Activated CD8-positive, alpha-beta memory T cell treated with anti-CD3 and anti-CD28 coated beads for 24 hours (primary cell): ENCODE data around the gene ANO3.

Experiments
- DNase-seq: peaks from one replicate; pipeline ENCODE4 v3.0.0-alpha.2; 2020

ANO3 gene

DNA sequence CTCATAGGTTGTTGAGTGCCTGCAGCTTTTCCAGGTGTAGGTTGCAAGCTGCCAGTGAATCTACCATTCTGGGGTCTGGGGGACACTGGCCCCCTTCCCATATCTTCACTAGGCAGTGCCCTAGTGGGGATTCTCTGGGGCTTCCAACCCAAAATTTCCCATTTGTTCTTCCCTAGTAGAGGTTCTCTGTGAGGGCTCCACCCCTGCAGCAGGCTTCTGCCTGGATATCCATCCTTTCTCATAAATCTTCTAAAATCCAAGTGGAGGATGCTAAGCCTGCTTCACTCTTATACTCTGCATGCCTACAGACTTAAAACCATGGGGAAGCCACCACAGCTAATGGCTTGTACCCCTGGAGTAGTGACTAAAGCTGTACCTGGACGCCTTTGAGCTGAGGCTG lies 33.4 kb downstream of the ANO3 start:
- no peak for DNase-seq

DNA sequence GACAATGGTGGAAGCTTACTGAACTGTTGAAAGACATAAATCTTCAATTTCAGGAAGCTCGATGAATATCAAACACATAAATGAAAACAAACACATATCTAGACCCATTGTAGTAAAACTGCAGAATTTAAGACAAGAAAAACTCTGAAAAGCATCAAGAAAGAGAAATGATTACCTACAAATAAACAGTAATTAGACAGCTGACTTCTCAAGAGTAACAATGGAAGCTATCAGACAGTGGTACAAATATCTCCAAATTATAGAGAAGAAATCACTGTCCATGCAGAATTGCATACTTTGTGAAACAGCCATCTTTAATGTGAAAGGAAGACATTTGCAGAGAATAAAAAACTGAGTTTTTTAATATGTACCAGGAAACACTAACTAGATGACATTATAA lies 45.7 kb downstream of the ANO3 start:
- no peak for DNase-seq

DNA sequence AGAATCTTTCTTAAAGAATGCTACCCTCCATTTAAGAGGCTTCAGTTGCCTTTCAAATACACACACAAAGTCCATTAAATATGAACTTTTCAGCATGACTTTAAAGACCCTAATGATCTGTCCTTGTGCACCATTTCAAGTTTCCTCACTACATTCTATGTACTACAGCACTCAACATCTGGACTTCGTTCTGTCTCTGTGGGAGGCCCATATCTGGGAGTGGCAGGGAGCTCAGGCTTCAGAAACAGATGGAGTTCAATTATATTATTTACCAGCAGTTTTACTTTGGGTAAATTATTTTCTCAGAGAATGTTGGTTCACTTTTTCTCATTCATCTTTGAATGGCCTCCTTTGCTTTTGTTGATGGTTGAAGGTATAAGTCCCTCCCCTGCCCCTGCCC lies 67.4 kb downstream of the ANO3 start:
- no peak for DNase-seq

DNA sequence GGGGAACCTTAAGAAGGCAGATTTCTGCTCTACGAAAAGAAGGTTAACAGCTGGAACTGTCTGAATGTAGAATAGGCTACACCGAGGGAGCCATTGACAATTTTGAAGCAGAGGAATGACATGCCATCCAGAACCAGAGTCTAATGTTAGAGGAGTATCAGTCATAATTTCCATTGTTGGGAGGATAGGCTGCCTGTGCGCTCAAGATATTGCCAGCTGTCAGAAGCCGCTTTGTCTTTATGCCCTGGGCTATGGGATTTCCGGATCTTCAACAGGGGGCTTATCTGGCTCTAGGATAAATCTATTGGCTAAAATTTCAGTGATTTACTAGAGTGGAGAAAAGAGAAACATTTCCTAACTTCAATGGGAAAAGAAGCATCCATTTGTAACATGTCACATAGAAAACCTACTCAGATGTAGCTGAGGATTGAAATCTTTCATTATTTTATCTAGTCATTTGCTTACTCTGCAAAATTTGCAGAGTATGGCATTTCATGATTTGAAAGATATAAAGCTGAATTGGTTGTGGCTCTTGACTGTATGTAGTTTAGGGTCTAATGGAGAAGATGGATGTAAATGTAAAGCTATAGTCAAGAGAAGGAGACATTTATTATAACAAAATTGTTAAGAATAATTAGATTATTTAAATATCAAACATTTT lies 78.9 kb downstream of the ANO3 start:
- DNase-seq: no peak

DNA sequence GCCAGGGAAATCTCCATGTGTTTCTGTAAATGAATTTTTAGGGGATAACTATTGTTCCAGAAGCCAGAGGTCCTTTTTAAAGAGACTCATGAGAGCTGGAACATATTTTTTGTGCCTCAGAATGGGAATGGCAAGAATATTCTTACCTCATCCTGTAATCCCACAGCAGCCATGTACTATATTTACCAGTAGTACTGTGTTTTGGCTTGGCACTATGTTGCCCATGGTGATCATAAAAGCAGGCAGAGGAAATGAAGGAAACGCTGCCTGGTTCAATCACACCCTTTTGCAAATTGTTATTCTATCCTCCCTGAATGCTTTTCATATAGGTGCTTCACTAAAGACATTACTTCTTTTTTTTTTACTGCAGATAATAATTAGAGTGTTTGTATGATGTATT lies 81.0 kb downstream of the ANO3 start:
- DNase-seq: no peak

DNA sequence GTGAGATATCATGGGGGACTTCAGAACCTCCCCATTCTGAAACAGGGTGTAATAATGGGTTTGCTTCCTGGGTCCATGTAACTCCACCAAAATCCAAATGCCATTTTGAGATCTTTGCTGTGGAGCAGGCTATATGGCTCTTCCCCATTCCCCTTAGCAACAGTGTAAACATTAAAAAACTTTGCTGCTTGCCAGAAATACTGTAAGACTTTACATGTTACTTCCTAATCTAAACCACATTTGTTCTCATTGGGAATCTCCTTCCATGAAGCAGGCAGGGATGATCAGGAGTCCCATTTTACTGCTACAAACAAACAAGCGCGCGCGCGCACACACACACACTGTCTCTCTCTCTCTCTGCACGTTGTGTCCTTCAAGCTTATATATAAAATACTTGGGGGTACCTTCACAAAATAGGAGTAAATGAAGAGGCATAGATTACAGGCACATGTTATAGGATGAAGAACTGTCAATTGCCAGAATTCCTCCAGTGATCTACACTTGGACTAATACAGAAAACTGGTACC lies 86.5 kb downstream of the ANO3 start:
- no peak for DNase-seq

DNA sequence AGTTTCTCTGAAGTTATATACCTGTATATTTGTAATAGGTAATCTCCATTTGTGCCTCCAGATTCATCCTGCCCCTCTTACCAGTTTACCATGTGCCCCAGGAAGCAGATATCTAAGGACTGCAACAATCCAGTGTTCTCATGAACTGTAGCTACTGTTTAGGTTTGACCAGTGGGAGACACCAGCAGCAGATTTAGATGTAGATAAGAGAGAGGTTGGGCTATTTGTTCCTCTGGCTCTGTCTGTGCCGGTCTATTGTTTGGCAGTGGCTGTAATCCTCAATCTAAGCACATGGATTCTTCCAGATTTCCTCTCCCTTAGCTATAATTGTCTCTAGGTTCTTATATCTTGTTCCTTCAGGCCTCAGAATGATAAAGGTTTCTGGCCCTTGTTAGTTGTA lies 88.4 kb downstream of the ANO3 start:
- no peak for DNase-seq

DNA sequence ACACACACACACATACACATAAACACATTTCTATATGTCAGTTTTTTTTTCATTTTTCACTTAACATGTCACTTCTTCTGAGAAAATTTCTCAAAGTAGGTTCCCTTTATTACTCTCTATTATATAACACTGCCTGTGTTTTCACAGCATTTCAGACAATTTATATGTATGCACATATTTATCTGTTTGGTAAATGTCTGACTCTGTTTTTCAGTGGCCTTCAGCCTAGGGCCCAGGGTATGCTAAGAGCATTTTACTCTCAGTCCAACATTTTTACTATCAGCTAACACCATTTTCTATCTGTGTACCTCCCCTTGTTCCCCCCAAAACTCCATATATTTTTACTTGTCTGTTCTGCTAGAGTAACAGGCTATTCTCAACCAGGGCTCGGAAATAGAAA lies 92.3 kb downstream of the ANO3 start:
- DNase-seq: no peak

DNA sequence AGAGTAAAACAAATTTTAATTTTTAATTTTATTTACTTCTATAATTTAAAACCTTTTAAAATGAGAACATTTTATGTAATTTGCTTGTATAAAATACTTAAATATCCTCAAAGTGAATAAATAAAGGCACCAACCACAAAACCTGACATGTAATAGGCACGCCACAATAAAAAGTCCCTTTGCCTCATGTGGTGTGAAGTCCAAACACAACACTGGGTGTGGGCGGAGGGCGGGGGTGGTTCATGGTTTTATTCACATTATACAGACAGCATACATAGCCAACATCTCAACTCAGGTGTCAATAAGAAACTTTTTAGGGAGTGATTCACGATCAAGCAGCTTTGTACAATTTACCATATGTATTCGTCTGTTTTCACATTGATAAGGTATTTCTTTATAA lies 107.9 kb downstream of the ANO3 start:
- DNase-seq: no peak

DNA sequence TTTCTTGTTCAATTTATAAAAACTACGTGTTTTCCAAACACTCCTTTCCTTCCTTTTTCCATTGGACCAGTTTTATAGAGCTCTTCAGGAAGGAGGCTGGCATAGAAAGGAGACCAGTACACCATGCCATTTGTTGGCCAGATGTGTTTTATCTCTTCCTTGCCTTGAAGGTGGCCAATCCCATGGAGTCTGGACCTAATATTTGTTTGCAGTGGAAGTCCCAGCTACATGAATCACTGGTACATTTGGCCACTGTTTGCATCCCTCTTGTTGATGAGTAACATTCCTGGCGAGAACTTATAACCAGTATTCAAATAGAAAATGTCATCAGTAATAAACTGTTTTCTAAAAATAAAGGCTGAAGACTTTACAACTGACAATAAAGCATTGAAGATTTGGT lies 110.2 kb downstream of the ANO3 start:
- DNase-seq: no peak

DNA sequence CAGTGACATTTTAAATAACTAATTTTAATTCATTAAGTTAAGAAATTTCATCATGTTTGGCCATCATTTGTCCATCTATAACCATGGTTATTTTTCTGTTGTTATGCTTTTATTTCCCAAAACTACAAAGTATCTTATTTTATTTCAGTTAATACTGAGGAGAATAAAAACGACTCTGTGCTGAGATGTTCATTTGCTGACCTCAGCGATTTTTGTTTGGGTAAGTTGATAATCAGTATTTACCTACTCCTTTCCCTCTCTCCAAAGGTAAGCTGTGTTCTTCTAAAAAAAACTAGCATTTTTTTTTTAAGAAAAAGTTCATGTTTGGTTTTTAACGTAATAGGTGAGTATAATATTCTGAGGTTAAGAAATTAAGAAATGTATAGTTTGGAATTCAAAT lies 111.7 kb downstream of the ANO3 start:
- DNase-seq: no peak

DNA sequence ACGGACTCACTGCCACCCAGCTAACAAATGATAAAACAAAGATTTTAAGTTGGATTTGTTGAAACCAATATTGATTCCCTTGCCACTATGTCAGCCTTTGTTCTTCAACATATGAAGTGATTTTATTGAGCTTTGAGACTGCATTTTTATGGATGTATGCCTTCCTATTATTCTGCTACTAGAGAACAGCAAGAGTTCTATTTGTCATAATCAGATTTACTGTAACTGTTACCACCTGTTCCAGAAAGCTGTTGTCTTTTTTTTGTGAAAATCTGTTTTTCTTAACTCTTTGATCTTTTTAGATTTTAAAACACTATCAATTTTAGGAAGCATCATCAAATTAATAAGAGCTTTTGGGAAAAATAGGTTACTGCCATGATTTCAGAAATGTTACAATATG lies 125.7 kb downstream of the ANO3 start:
- no peak for DNase-seq

DNA sequence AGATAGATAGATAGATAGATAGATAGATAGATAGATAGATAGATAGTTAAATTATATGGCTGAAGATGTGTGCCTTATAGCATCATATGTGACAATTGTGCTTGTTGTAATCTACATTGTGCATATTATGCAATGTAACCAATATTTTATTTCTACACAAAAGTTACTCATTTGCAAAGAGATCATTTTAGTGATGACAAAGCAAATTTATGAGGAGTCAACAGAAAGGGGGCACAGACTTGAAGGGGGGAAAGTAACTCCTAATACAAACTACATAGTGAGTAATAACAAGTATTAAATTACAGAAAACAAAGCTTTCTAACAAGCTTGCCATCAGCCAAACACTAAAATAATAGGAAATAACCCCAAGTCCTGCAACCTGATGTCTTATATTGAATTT lies 133.3 kb downstream of the ANO3 start:
- DNase-seq: no peak

DNA sequence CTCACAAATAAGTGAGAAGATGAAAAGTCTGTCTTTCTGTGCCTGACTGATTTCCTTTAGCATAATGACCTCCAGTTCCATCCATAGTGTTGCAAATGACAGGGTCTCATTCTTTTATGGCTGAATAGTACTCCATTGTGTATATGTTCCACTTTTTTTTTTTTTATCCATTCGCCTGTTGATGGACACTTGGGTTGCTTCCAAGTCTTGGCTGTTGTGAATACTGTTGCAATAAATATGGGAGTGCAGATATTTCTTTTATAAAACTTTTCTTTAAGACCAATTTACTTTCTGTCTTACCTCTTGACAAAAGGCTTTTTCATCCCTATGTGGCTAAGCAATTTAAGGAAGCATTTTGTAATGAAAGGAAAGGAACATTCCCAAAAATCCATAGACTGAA lies 135.6 kb downstream of the ANO3 start:
- DNase-seq: no peak

DNA sequence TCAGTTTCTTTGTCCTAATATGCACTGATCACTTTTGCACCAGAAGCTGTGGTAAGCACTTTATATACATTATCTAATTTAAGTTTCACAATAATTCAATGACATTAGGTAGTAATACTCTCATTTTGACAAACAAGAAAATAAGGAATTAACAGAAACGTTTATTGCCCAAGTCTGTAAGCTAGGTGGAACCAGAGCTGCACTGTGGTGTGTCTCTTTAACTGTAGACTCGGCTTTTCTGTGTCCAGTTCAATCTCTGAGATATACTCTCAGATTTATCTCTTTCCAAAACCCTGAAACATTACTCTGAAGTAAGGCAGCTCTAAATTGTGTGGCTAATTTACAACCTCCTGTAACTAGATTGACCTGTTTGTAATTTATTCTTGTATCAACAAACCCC lies 139.1 kb downstream of the ANO3 start:
- DNase-seq: no peak

DNA sequence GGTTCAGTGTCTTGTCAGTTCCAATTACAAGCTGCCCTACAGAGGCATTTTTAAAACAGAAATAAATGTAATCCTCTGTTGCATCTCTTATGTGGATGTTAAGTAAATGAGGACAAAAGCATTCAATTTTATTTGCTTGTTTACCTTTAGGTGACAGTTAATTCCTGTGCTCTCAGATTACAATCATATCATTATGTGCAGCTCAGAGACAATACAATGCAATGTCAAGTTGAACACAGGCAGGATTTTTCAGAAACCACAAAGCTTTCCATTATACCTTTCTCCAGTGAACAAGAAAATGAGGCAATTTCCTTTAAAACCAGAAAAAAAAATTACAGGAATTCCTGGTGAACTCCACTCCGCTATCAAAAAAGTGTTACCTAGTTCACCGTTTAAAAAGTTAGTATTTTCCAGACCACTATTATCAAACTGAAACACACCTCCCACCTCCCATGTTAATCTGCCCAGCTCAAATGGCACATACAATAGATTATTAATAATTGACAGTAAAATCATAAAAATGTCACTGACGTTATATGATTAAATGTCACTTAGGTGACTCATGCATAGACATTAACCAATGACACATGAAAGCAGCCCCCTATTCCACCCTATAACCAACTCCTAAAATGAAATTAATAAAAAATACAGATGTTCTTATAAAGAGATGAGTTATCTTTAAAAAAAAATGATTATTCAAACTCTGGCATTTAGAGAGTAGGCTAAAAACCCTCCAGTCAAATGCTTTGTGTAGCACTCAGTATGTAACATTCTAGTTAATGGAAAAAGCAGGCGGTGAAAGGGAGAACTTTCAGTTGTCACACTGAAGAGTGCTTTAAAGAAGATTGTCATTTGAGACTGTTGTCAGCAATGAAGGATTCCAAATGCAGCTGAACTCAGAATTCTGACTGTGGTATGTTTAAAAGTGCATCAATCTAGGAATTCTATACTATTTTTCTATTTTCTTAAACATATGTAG lies 141.6 kb downstream of the ANO3 start:
- DNase-seq: no peak

DNA sequence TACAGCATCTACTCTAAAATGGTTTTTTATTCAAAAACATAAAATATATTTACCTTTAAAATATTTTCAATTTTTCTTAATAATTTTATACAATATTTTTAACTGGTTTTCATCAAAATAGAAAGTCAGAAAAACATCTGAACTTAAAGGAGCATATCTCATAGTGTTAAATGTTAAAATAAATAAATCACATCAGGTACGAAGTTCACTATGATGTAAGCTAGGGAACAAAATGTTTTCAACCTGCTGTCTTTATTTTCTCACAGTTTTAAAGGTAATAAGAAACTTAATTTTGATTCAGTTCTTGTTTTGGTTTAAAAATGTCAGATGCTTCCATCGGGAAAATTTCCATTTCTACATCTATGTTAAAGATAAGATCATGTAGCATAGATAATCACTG lies 142.5 kb downstream of the ANO3 start:
- DNase-seq: no peak

DNA sequence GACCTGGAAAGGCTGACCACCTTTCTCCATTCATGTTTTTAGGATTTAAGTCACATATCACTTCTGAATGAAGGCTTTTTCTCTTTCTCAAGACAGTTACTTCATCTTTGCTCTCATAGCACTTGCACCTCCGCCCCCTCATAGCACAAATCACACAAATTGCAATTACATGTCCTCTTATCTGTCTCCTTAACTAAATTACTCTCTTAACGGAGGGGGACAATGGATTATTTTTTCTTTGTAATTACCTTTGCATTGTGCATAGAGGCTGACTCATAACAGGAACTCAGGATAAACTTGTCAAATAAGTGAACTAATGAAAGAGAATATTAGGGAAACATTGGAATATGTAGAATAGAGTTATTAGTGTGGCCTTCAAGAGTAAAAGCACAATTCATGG lies 145.5 kb downstream of the ANO3 start:
- DNase-seq: no peak

DNA sequence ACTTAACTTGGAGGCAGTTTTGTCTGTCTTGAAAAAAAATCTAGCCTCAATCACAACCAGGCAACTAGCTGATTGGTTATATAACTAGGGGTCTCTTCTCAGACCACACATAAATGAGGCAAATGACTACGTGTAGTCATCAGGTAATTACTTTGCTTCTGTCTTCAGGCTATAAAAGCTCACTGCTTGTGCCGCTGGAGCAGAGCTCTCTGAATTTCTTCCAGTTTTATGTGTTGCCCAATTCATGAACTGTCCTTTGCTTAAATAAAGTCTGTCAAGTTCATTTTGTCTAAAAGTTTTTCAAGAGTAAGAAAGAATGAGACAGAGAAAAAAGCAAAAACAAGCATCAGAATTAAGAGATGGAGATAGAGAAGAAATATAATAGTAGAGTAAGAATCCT lies 146.8 kb downstream of the ANO3 start:
- no peak for DNase-seq

DNA sequence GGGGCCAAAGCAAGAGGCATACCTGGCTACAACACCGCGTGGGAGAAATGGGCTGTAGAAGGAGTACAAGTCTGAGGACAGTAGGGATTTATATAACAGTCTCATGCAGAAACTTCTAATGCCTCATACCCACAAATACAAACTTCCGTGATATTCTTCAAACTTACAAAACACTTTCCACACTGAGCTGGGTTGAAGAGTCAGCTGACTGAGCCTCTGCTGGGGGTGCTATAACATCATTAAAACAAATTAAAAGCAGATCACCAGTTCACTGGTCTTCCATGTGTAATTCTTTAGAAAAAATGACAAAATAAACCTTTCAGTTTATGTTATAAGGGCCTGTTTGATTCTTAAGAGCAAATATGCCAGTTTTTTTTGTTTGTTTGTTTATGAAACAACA lies 148.1 kb downstream of the ANO3 start:
- no peak for DNase-seq

DNA sequence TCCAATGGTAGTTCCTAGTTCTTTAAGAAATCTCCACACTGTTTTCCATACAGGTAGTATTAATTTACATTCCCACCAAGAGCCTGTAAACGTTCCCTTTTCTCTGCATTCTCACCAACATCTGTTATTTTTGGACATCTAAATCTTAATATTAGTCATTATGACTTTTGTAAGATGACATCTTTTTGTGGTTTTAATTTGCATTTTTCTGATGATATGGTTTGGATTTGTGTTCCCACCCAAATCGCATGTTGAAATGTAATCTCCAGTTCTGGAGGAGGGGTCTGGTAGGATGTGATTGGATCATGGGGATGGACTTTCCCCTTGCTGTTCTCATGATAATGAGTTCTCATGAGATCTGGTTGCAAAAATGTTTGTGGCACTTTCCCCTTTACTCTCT lies 151.2 kb downstream of the ANO3 start:
- no peak for DNase-seq

DNA sequence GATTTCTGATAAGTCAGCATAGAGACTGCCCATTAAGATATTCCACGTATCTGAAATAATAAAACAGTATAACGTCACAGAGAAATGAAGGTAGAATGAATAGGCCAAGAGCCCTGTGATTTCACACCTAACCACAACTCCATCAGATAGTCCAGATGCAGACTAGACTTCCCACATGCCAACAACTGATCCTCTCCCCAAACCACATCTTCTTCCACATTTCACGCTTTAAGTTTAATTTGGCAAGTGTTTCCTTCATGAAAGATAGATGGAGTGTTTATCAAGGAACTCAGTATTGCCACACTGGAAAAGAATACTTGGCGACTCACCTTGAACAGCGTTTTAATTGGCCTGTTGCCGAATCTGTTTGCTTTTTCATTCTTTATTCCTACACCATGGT lies 158.6 kb downstream of the ANO3 start:
- no peak for DNase-seq

DNA sequence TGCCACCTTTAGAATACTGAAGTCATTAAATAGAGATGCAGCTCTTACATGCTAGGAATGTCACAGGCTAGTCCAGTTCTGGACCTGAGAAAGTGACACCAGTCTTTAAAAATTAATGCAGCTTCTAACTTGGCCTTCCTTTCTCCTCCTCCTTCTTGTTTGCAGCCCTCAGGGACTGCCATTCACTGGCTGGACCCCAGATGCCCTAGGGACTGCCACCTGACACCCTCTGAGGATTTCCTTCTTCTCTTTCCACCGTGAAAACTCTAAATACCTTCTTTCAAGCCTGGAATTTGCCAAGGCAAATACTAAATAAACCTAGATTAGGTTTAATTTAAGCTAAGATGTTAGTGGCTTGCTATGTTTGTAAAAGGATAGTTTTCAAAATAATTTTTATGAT lies 161.7 kb downstream of the ANO3 start:
- DNase-seq: no peak

DNA sequence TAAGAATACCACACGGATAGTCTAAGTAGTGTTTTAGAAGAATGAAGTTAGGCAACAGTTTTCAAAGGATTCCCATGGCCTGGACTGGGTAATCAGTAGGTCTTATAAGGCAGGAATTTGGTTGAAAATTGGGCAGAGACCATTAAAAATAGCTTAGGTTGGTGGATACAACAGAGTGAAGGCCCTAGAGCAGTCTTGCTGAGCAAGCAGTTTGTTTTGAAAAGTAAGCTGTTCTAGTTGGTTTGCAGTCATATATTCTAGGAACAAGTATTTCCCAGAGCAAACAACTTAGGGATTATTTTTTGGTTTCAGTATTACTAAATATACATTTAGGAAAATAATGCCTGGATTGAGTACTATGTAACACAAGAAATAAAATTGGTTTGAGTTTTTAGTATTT lies 175.3 kb downstream of the ANO3 start:
- DNase-seq: no peak
